HG03442 (cell line): ENCODE results near the gene ZNF764.
"Not testable (repeated sequence)": the region's sequence is repeated elsewhere in the genome, so short reads cannot be mapped to it uniquely, and the experiment has no call there.

Experiments
- ATAC-seq: cut with Tn5 transposase; IDR thresholded peaks from one replicate; pipeline ENCODE4 v1.9.1; 2021; ENCODE audit warnings: mild to moderate bottlenecking, moderate library complexity; ENCODE audit not compliant: unreplicated experiment

Gene ZNF764

GRCh38 chr16:30528799-30529457 lies 29.2 kb downstream of the ZNF764 start:
- no peak for ATAC-seq

GRCh38 chr16:30527635-30528178 lies 30.5 kb downstream of the ZNF764 start:
- ATAC-seq, result no peak

- ATAC-seq, result peak; percentile 79
Observed at GRCh38 chr16:30526823-30527634, 31.1 kb downstream of the ZNF764 start.

DNA sequence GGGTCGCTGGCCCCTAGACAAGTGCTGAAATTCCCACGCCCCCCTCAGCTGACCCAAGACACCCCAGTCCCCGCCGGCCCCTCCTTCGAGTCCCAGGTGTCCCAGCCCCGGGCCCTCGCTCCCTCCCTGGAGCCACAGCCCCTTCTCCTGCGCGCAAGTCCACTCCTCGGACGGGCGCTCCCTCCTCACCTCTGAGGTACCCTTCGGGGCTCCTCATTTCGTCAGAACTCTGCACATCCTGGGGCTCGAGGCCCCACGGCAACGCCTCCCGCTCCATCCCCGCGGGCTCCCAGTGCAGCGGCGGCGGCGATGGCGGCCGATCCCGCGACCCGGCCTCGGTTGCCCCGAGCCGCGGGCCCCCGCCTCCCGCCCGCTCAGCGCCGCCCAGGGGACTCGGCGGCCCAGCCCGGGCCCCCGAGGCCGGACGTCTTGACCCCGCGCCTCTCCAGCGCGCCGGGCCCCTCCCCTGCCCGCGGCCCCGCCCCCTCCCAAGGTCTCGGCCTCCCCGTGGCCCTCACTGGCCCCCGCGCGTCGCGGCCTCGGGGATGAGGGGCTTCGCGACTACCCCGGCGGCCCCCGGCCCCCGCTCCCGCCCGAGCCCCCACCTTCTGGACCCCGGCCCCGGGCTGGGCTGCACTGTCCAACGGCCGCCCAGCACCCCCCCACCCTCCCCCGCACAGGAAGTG lies 31.9 kb downstream of the ZNF764 start, which contains the start of gene ZNF768:
TSS of gene ZNF768 (minus strand) at position 430 of the 686 bp plus-strand sequence. CDS start at position 277, 153 bp downstream.
- peak; percentile 19 for ATAC-seq

DNA sequence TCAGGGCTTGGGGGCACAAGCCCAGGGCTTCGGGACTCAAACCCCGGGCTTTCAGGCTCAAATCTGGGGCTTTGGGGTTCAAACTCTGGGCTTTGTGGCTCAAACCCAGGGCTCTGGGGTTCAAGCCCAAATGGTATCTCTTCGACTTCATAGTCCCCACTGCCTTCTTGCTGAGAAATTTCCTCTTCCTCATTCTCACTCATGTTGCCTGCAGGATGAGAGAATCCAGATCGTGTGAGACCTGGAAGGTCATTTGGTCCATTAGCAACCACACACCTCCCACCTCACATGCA lies 32.4 kb downstream of the ZNF764 start:
- ATAC-seq, result no peak

- ATAC-seq, result no peak
Observed at GRCh38 chr16:30524575-30525568, 33.3 kb downstream of the ZNF764 start.

DNA sequence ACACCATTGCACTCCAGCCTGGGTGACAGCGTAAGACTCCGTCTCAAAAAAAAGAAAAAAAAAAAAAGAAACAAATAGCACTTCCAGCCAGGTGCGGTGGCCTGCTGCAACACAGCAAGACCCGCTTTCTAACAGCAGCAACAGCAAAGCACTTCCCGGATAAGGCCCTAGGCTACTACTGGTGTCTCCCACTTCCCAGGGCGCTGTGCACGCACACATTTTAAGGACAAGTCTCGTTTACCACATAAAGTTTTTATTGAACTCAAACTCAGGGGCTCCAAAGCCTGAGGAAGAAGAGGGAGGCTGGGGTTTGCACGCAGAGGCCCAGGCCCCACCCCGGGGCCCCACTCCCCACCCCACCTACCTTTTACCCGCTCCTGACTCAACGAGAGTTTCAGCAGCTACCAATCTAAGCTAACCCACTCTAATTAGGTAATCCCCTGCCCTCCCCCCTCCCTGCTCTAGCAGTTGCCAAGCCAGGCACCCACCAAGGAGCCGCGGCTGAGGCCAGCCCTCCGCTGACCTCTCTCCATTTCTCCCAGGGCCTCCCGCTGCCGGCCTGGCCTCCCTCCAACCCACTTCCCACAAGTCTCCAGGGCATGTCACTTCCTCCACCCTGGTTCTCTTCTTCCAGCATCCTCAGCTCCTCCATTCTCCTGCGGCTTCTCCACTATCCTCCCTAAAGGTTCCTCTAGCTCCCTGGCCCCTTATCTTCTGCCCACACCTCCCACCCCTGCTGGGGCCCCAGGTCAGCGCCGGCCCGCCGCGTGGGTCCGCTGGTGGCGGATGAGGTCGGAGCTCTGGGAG lies 34.2 kb downstream of the ZNF764 start:
- ATAC-seq, result no peak

- ATAC-seq, result not testable (repeated sequence)
Observed at GRCh38 chr16:30522702-30523463, 35.3 kb downstream of the ZNF764 start.

DNA sequence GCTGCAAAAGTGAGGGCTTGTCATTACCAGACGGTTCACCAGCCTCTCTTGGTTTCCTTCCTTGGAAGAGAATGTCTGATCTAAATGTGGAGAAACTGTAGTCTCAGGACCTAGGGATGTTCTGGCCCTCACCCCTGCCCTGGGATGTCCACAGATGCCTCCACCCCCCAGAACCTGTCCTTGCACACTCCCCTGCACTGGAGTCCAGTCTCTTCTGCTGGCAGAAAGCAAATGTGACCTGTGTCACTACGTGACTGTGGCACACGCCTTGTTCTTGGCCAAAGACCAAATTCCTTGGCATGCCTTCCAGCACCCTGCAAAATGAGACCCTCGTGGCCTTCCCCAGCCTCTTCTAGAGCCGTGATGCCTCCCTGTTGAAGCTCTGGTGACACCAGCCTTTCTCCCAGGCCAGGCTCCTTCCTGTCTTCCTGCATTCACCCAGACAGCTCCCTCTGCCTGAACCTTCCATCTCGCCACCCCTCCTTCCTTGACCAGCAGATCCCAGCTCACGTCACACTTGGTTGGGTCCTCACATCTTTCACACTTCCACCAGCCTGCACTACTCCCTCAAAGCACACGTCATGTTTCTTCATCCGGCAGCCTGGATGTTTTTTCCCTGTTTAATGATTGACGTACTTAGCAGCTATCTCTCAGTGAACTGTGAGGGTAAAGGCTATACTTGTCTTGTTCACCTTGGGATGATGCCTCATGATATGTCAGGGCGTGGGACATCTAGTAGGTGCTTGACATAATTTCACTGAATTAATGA lies 36.1 kb downstream of the ZNF764 start:
- ATAC-seq, result no peak

- no peak for ATAC-seq
Observed at GRCh38 chr16:30521476-30521872, 36.7 kb downstream of the ZNF764 start.

DNA sequence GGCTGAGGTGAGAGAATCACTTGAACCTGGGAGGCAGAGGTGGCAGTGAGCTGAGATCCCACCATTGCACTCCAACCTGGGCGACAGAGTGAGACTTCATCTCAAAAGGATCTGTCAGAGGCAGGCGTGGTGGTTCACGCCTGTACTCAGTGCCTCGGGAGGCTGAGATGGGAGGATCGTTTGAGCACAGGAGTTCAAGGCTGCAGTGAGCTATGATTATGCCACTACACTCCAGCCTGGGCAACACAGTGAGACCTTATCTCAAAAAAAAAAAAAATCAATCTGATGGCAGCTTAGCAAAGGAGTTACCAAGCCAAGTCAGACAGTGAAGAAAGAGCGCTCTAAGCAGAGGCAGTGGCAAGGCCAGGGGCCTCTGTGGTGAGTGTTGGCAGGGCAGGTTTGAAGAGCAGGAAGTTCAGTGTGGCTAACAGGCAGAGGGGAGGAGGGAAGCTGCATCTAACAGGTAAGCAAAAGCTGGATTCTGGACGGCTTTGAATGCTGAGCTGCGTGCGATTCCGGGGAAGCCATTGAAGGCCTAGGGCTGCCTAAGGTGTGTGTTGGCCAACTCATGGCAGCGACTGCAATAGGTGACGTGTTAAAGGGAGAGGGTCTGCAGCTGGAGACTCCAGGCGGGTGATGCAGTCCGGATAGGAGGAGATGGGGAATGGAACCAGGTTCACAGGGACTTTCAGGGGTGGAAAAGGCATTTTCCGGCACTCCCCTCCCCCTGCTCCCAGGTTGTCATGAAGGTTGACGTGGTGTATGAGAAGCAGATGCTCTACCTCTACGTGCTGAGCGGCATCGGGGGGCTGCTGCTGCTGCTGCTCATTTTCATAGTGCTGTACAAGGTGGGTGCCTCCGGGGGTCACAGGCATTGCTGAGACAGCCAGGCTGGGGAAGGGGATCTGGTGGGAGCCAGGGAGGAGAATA lies 38.8 kb downstream of the ZNF764 start:
- ATAC-seq, result no peak

- ATAC-seq, result no peak
Observed at GRCh38 chr16:30518552-30518951, 39.6 kb downstream of the ZNF764 start.

GRCh38 chr16:30515275-30515674 lies 42.9 kb downstream of the ZNF764 start:
- no peak for ATAC-seq

DNA sequence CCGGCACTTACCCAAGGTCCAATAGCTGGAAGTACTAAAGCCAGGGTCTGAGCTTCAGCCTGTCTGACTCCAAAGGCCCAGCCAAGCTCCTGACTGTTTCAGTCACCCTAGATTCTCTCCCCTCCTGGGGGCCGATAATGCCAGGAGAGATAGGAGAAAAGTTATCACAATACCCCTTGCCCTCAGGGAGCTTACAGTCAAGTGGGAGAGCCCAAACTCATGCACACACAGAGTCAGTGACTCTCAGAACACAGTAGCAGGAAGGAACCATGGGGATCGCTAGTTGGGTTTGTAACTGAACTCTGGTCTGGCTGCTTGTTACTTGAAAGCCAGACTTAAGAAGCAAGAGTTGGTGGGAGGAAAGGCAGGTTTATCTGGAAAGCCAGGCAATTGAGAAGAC lies 46.7 kb downstream of the ZNF764 start:
- no peak for ATAC-seq

DNA sequence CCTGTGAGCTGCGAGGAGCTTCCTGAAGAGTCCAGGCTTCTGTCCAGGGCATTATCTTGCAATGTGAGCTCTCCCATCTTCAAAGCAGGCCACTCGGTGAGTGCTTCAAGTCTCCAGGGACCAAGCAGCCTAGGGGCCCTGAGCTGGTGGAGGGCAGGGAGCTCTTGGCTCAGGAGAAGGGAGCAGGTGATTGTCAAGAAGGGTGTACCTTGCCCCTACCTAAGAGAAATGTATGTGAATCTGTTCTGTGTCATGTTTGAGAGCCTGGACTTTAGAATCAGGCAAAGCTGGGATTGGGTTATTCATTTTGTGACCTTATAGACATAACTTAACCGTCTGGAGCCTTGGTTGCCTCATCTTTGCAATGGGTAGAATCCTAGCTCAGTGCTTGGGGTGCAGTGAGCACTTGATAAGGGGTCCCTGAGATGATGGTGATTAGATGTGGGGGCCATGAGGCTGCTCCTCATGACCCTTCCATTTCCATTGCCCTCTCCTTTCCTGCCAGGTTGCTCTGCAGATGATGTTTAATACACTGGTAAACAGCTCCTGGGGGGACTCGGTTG lies 47.7 kb downstream of the ZNF764 start:
- no peak for ATAC-seq

DNA sequence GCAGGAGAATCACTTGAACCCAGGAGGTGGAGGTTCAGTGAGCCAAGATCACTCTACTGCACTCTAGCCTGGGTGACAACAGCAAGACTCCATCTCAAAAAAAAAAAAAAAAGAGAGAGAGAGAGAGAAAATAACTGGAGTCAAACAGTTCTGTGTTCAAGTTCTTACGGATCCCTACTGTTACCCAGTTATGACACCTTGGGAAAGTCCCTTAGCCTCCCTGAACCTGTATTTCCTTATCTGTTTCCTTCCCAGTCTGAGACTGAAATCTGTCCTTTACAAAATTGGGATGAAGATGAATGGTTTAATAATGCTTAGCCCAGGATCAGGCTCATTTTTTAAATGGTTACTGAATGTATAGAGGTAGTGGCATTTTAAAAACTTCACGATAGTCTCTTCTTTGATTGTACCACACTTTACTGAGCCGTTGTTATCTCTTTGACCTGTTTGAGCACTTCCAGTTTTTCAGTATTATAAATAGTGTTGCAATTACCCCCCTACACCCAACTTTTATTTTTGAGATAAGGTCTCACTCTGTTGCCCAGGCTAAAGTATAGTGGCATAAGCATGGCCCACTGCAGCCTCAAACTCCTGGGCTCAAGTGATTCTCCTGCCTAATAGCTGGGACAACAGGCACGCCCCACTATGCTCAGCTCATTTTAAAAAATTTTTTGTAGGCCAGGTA lies 49.0 kb downstream of the ZNF764 start:
- ATAC-seq, result no peak
